Epithelial cell of proximal tubule (primary cell): ENCODE results near the gene GLT8D2. TPM values are rescaled to one million over a fixed set of nuclear protein-coding genes. Genes with fewer than 3 reads are reported as not detected.
A peak's percentile ranks its signal among the peaks of the same experiment; 100 is the strongest.

Experiments used
- DNase-seq: peaks from one replicate; pipeline ENCODE4 v3.0.0-alpha.2; 2011; ENCODE audit warnings: low read depth
- H3K4me3 ChIP-seq: 2 replicates; pipeline ENCODE4 v1.5.1; 2011; ENCODE audit warnings: low read depth, mild to moderate bottlenecking, low read length
- CTCF ChIP-seq: conservative IDR thresholded peaks from 2 replicates; pipeline ENCODE4 v1.5.1; 2012; ENCODE audit warnings: low read depth, mild to moderate bottlenecking, low read length
- total RNA-seq: library from RNA; depleted of rRNA; stranded (reverse); fragments of >200 nt; gene quantifications from 2 replicates; pipeline ENCODE4 v1.2.3, GENCODE V29; 2015

GLT8D2 gene
- total RNA-seq, 1 donor from 2014 or later, result 0.46 TPM

DNA sequence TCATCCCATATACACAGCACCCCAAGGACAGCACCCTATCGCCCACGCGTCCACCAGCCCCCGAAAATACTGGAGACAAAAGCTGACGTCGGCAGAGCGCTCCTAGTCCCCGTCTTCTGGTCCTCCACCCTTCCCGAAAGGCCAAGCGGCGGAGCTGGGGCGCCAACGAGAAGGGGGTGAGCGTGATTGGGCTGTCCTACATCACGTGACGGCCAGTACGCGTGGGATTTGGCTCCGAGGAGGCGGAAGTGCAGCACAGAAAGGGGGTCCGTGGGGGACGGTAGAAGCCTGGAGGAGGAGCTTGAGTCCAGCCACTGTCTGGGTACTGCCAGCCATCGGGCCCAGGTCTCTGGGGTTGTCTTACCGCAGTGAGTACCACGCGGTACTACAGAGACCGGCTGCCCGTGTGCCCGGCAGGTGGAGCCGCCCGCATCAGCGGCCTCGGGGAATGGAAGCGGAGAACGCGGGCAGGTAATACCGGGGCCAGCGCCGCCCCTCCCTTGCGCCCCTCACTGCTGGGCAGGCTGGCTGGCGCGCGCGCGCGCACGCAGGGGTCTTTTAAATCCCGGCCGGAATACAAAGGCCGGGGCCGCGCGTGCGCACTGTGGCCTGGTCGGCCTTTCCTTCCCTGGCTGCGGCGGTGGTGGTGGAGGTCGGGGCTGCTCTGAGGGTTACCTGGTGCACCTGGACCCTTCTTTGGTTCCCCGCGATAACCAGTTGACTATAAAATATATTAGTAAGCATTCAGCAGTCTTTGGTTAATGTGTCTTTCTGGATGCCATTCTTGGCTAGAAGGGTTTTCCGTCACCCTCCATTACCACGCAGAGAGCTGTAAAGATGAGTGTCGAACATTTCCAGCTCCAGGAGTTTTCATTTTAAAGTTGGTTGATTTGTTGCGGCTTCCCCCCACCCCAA lies 84.1 kb downstream of the GLT8D2 start, which contains the start of gene TDG:
TDG (plus strand) TSS at position 283 of the 915 bp plus-strand sequence; CDS start at position 449, 166 bp downstream.
- DNase-seq, result peak; percentile 72
- peak; percentile 23 for TF ChIP-seq CTCF
- peak within 1 kb of the TSS; percentile 77 for H3K4me3 ChIP-seq

- DNase-seq, result no peak
- peak overlapping the region; percentile 77 for H3K4me3 ChIP-seq
- TF ChIP-seq CTCF, result no peak
Observed at GRCh38 chr12:103965255-103965589, 84.8 kb downstream of the GLT8D2 start.

GRCh38 chr12:103964805-103965204 lies 85.2 kb downstream of the GLT8D2 start:
- peak overlapping the region; percentile 77 for H3K4me3 ChIP-seq
- no peak for DNase-seq
- TF ChIP-seq CTCF, result no peak

DNA sequence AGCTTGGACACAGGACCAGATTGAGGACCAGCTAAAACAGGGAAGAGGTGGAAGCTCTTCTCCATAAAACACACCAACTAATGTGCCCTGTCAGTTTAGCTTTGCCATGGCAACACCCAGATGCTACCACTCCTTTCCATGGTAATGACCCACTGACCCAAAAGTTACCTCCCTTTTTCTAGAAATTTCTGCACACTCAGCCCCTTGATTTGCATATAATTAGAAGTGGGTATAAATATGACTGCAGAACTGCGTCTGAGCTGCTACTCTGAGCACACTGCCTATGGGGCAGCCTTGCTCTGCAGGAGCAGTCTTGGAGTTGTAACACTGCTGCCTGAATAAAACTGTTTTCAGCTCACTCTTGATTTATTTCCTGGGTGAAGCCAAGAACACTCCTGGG lies 87.5 kb downstream of the GLT8D2 start:
- H3K4me3 ChIP-seq, result no peak overlapping the region
- no peak for DNase-seq
- TF ChIP-seq CTCF, result no peak

- no peak overlapping the region for H3K4me3 ChIP-seq
- no peak for TF ChIP-seq CTCF
- DNase-seq, result no peak
Observed at GRCh38 chr12:103960616-103961227, 89.3 kb downstream of the GLT8D2 start.

DNA sequence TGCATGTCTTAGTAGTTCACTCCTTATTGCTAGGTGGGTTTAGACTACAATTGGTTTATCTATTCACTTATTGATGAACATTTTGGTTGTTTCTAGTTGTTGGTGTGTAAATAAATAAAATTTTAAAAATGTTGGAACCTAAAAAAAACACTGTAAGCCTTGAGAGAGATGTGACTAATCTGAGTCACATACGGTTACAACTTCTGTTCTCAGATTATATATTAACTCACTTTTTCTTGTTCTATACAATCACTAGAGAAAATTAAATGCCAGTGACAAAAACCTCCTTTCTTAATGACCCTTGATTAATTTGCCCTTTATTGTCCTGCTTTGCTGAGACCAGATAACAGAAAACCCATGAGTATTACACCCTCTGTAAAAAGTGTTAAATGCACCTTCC lies 91.4 kb downstream of the GLT8D2 start:
- no peak overlapping the region for H3K4me3 ChIP-seq
- no peak for TF ChIP-seq CTCF
- no peak for DNase-seq
